Stimulated activated CD8-positive, alpha-beta memory T cell treated with anti-CD3 and anti-CD28 coated beads, Interleukin-15, amount 100 ng/mL, for 1 hour (primary cell): ENCODE results near the gene DPH1.
"Not testable (repeated sequence)": the region's sequence is repeated elsewhere in the genome, so short reads cannot be mapped to it uniquely, and the experiment has no call there.

ENCODE experiments used
- DNase-seq: peaks from one replicate; pipeline ENCODE4 v3.0.0-alpha.2; 2020; ENCODE audit warnings: low read depth

DPH1 gene

GRCh38 chr17:2029911-2030778 is at the start of gene DPH1:
Gene DPH1, plus strand, starts transcription at chr17:2030153. Its CDS starts 17 bp downstream, at chr17:2030170.
- peak; percentile 72 for DNase-seq

- DNase-seq: no peak
Observed at GRCh38 chr17:1980665-1981250, 49.2 kb upstream of the DPH1 start.

DNA sequence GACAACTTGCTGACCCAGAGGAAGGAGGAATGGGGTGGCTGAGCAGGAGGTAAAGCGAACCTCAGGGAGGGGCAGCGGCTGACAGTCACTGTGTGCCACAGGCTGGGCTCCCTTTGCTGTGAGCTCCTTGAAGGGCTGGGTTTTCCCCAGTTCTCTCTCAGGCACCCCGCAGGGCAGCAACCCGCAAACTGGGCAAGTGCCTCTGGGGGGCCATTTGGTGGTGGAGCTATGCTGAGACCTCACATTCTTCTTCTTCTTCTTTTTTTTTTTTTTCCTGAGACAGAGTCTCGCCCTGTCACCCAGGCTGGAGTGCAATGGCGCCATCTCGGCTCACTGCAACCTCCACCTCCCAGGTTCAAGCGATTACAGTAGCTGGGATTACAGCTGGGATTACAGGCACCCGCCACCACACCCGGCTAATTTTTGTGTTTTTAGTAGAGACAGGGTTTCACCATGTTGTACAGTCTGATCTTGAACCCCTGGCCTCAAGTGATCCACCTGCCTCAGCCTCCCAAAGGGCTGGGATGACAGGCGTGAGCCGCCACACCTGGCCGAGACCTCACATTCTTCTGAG is 47.1 kb upstream of the DPH1 start:
- DNase-seq: not testable (repeated sequence)

DNA sequence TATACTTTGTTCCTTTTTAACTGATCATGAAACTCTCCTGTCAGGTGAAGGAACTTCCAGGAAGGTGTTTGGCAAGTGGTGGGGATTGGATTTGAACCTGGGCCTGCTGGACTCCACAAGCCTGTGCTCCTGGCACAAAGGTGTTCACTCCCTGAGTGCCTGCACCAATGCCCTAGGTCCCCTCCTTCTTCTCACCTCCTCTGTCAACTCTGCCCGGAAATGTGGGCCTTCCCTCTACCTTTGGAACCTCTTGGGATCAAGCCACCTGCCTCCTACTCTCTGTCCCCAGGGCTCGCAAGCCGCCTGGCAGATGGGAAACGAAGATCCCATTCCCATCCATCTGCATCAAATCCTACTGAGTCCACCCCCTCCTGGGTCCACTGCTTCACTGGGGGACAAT is 44.9 kb upstream of the DPH1 start:
- no peak for DNase-seq

DNA sequence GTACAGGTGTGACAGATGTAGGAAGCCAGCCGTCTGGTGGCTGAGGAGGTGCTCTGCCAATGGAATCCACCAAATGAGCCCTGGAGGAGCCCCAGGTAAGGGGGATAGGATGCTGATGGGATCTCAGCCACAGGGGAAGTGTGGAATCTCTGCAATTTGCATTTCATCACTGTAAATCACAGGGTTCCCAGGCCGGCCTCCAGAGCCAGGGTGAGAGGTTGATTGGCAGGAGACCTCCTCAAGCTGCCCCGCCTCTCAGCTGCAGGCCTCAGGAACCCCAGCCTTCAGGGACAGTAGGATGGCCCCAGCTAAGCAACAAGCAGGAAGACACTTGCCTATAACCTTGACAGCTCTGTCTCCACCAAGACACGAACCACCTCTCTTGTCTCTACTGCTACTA is 44.3 kb upstream of the DPH1 start:
- DNase-seq: no peak

GRCh38 chr17:1986783-1987451 is 43.0 kb upstream of the DPH1 start:
- DNase-seq: no peak

DNA sequence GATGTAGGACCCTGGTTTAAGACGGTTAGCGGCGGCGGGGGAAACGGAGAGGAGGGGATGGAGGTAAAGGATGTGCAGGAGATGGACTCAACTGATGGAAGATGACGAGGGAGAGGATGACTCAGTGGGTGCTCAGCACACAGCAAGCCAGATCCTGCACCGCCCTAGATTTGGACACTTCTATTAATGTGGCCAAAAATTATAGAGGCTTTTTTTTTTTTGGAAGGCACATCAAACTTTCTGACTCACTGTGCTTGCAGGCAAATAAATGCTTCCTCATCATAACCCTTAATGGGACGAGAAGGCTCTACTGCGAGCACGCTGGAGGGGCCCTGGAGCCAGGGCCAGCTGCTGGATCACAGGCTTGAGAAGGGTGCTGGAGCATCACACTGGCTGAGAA is 40.8 kb upstream of the DPH1 start:
- no peak for DNase-seq

GRCh38 chr17:1992541-1992940 is 37.4 kb upstream of the DPH1 start:
- DNase-seq: no peak

- DNase-seq: no peak
Observed at GRCh38 chr17:1994707-1995106, 35.2 kb upstream of the DPH1 start.

- DNase-seq: no peak
Observed at GRCh38 chr17:1995321-1995892, 34.5 kb upstream of the DPH1 start.

DNA sequence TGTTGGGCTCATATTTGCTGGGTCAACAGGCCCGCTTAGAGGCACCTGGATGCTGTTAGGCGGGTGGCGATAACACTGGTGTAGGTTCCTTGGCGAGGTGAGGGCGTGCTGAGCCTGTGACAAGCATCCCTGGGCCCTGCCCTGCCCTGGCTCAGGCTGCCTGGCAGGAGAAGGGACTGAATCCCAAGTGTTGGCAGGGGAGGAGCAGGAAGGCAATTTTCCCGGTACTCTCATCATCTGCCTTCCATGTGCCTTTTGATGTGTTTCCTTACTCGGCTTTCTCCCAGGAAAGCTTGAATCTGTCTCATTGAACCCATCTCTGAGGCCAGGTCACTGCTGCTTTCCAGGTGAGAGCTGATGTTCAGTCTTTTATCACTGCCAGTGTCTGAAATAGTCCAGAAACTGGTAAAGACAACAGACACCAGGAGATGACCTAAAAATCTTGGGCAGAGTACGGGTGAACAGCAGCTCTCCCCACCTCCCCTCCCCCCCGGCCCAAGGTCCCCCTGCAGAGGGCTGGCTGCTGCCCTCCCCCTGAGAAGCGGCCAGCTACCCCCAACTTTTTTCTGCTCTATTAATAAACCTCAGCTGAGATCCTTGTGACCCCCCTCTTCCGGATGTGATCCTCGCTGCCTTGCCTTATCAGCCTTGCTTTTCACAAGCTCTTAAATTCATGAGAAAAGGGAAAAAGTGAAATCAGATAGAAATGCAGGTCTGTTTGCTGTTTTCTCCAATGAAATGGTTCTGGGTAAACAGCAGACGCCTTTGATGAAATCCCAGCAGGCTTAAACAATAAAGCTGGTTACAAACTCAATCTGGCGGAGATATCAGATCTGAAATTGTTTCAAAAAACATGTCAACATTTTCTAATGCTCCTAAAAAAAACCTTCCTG is 33.8 kb upstream of the DPH1 start:
- DNase-seq: no peak

DNA sequence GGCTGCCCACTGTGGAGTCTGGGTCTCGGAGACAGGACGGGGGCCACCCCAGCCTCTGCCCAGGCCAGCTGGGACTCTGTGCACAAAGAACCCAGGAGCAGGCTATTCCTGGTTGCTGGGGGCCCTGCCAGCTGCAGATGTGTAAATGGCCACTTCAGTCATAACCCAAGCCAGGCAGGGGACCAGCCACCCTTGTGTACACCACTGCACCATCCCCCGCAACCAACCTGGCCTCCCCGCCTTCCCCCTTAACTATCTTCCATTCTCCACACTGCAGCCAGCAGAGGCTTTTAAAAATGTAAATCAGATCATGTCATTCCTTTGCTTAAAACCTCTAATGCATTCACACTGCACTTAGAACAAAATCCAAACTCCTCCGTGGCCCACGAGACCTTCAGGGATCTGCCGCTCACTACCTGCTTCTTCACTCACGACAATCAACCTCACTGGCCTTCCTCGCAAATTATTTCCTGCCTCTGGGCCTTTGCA is 33.1 kb upstream of the DPH1 start:
- DNase-seq: no peak

DNA sequence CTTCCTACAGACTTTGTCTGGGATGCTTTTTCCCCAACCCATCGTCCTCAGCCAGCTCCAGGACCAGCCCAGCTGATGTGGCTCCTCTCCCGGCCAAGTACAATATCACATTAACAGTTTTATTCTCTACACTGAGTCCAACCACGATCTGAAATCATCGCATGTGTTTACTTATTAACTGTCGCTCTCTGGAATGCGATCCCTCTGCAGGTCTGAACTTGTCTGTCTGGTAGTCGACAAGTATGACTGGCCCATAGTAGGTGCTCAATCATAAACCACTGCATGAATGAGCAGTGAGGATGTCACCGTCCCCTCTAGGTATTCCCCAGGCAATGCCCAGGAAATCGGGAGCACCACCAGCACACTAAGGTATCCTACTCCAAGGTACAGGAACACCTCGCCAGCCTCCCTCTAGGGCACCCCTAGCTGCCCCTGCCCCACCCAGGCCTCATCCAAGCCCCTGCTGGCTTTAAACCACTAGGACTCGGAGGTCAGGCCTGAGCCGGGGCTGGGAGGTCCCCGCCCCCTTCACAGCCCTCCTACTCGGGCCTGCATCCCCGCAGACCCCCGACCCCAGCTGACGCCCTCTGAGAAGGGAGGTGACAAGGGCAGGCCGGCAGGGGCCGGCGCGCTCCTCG is 32.5 kb upstream of the DPH1 start:
- DNase-seq: no peak

GRCh38 chr17:1997927-1998742 is 31.8 kb upstream of the DPH1 start:
- no peak for DNase-seq

- no peak for DNase-seq
Observed at GRCh38 chr17:1999557-2000251, 30.2 kb upstream of the DPH1 start.

DNA sequence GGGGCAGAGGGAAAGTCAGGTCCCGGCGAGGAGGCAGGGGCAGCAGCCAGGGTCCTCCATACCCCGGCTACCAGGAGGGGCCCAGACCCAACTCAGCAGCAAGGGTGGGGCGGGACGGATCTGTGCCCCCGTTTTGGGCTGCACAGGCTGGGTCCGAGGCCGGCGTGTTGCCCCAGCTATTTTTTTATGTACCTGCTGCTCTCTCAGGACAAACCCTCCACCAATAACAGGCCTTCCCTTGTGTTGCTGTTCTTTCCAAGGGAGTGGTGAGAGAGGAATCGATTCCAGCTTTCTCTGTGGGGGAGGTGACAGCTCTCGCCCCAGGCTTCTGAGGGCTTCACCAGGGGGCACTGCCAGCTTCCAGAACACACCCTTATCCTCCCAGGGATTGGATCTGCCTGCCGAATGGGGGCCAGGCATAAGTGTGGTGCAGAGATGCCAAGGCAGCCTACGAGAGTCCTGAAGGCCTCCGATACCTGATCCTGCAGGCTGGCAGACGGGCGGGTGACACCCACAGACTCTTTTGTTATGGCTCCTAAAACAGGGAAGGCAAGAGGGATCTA is 27.1 kb upstream of the DPH1 start:
- no peak for DNase-seq

- no peak for DNase-seq
Observed at GRCh38 chr17:2003525-2003924, 26.4 kb upstream of the DPH1 start.

- no peak for DNase-seq
Observed at GRCh38 chr17:2004435-2004952, 25.5 kb upstream of the DPH1 start.
